ENCODE measurements around the gene TSHZ2.

DNA sequence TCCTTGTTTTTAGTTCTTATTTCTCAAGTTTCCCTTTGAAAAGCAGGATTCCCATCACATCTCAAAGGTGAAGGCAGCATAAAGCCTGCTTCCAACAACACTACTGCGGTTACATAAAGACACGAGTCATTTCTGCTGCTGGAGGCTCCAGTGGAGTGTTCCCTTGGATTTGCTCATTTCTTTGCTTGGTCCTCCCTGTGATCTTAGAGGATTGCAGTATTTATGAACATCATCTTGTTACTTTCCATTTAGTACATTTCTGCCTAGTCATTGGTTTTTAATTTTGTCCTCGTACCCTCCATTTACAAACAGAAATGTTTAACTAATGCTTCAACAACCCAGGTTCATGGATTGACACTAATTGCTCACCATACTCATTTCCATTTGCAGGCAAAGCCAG lies 322.6 kb downstream of the TSHZ2 start:
- TF ChIP-seq, protein P1, sequence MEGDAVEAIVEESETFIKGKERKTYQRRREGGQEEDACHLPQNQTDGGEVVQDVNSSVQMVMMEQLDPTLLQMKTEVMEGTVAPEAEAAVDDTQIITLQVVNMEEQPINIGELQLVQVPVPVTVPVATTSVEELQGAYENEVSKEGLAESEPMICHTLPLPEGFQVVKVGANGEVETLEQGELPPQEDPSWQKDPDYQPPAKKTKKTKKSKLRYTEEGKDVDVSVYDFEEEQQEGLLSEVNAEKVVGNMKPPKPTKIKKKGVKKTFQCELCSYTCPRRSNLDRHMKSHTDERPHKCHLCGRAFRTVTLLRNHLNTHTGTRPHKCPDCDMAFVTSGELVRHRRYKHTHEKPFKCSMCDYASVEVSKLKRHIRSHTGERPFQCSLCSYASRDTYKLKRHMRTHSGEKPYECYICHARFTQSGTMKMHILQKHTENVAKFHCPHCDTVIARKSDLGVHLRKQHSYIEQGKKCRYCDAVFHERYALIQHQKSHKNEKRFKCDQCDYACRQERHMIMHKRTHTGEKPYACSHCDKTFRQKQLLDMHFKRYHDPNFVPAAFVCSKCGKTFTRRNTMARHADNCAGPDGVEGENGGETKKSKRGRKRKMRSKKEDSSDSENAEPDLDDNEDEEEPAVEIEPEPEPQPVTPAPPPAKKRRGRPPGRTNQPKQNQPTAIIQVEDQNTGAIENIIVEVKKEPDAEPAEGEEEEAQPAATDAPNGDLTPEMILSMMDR (conservative IDR thresholded peaks at IDR 0.05 in 1 of 2, IDR thresholded peaks at IDR 0.05 in 1 of 2; ENCODE audit: extremely low read depth in 1 of 2, insufficient read depth in 1 of 2, low read depth in 1 of 2, low read length in 2 of 2): no peak
- TF ChIP-seq EZH2 (IDR thresholded peaks at IDR 0.05; ENCODE audit: borderline replicate concordance, low read length): no peak
